DMS53 treated with DMSO at 0.1 percent for 48 hours (cell line): Measurements from ENCODE around the gene STK11IP.
A peak's percentile ranks its signal among the peaks of the same experiment; 100 is the strongest.

ENCODE experiments used
- DNase-seq: peaks from one replicate; lab custom pipeline; 2025; ENCODE audit not compliant: unreplicated experiment; lab: John Stamatoyannopoulos, UW

The STK11IP gene, protein sequence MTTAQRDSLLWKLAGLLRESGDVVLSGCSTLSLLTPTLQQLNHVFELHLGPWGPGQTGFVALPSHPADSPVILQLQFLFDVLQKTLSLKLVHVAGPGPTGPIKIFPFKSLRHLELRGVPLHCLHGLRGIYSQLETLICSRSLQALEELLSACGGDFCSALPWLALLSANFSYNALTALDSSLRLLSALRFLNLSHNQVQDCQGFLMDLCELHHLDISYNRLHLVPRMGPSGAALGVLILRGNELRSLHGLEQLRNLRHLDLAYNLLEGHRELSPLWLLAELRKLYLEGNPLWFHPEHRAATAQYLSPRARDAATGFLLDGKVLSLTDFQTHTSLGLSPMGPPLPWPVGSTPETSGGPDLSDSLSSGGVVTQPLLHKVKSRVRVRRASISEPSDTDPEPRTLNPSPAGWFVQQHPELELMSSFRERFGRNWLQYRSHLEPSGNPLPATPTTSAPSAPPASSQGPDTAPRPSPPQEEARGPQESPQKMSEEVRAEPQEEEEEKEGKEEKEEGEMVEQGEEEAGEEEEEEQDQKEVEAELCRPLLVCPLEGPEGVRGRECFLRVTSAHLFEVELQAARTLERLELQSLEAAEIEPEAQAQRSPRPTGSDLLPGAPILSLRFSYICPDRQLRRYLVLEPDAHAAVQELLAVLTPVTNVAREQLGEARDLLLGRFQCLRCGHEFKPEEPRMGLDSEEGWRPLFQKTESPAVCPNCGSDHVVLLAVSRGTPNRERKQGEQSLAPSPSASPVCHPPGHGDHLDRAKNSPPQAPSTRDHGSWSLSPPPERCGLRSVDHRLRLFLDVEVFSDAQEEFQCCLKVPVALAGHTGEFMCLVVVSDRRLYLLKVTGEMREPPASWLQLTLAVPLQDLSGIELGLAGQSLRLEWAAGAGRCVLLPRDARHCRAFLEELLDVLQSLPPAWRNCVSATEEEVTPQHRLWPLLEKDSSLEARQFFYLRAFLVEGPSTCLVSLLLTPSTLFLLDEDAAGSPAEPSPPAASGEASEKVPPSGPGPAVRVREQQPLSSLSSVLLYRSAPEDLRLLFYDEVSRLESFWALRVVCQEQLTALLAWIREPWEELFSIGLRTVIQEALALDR

GRCh38 chr2:219597552-219598307 lies at the start of gene STK11IP:
Gene STK11IP, plus strand, starts transcription at chr2:219597857. Its CDS starts 263 bp downstream, at chr2:219598120.
- DNase-seq: peak; percentile 81

- no peak for DNase-seq
Measured at GRCh38 chr2:219548990-219549389, 48.7 kb upstream of the STK11IP start.

- no peak for DNase-seq
Measured at GRCh38 chr2:219549619-219550018, 48.0 kb upstream of the STK11IP start.

- peak; percentile 50 for DNase-seq
Measured at GRCh38 chr2:219551441-219552381, 45.9 kb upstream of the STK11IP start.

DNA sequence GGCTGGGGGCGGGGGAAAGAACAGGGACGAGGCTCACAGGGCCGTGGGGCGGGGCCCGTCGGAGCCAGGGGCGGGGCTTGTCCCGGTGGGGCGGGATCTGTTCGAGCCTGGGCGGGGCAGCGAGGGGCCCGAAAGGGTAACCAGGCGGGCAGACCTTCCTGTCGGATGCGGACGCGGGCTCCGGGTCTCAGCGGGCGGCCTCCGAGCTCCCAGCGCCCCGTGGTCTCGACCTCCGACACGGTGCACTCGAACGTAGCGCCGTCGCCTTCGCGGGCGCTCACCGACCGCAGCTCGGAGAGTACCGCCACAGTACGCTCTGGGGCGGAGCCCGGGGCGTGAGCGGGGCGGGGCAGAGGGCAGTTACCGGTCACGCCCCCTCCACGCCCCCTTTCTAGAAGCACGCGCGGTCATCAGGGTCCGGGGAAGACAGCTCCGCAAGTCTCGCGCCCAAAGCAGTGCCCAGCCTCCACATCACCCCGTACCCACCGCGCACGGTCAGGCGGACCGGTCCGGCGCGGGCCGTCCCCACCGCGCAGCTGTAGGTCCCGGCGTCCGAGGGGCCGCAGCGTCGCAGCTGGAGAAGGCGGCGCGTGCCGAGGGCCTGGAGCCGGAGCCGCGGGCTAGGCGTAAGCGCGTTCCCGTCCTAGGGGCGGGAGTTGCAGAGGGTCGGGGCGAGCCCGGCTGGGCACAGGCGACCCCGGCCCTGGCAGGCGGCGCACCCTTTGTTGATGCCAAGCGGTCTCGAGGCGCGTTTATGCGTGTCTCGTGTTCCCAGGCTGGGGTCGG lies 45.1 kb upstream of the STK11IP start:
- peak; percentile 66 for DNase-seq

GRCh38 chr2:219553168-219553417 lies 44.6 kb upstream of the STK11IP start:
- DNase-seq: no peak

GRCh38 chr2:219553463-219553963 lies 44.1 kb upstream of the STK11IP start:
- no peak for DNase-seq

DNA sequence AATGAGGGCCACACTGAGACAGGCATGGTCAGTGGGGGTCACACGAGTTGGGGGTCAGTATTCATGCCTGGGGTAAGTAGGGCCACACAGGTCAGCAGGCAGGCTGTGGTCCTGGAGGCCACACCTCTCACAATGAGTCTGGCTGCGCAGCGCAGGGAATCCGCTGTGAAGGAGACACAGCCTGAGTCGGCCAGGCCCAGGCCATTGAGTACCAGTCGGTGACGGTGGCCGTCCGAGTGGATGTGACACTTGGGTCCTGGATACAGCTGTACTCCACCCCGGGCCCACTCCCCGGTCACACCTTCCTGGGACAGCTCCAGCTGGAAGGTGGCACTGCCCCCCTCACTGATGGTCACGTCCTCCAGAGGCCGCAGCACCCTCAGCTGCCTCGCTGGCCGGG lies 43.3 kb upstream of the STK11IP start:
- DNase-seq: no peak

DNA sequence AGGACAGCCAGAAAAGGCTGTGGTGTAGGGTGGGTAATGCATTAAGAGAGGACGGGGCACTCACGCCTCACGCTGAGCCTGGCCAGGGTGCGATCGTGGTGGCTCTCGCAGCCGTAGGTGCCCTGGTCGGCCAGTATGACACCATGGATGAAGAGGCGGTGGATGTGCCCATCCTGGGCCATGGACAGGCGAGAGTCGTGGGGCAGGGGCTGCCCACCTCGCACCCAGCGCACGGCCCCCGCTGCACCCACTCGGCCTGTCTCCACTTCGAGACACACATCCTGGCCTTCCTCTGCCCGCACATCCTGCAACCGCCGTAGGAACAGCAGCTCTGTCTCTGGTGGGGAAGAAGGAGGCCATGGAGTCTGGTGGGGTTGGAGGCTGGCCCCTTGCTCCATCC lies 41.7 kb upstream of the STK11IP start:
- DNase-seq: no peak

GRCh38 chr2:219556413-219556812 lies 41.2 kb upstream of the STK11IP start:
- no peak for DNase-seq

DNA sequence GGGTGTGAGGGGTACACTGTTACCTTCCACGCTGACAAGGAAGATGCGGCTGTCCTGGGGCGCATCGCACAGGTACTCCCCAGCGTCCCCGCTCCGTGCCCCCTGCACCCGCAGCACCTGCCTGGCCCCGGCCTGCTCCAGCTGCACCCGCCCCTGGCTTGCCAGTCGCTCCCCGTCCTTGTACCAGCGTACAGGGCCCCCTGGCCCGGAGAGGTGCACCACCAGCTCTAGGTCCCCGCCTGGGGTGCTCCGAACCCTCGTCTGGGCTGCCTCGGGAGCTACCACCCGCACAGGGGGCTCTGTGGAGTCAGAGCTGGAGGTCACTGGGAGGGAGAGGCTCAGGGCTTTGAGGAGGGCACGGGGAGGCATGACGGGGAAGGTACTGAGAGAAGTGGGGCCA lies 40.3 kb upstream of the STK11IP start:
- no peak for DNase-seq

GRCh38 chr2:219557791-219558785 lies 39.6 kb upstream of the STK11IP start:
- DNase-seq: no peak

DNA sequence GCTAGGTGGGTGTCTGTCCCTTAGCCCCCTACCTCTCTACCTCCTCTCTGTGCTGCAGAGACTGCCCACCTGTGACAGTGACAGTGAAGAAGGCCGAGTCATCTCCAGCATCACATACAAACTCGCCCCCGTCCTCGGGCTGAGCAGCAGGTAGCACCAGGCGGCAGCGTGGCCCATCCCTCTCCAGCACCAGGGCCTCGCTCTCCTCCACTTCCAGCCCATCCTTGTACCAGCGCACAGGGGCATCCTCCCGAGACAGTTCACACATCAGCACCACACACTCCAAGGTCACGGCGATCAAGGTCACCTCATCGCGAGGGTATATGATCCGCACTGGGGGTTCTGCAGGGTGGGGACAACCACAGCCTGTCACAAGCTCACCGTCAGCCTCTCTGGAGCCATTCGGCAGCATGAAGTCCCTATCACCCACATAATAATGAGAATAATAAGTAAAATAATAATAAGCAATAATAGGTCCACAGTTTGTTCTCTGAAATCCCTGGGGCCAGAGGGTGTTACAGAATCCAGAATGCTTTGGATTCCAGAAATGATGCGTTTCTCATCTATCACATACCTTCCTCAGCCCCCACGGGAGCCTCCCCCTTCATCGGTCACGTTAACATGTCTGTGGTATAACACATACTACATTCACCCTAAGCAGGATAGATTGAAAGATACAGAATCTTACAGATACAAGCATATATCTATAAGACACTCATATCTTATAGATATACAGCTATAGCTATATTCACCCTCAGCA lies 38.3 kb upstream of the STK11IP start:
- DNase-seq: no peak

DNA sequence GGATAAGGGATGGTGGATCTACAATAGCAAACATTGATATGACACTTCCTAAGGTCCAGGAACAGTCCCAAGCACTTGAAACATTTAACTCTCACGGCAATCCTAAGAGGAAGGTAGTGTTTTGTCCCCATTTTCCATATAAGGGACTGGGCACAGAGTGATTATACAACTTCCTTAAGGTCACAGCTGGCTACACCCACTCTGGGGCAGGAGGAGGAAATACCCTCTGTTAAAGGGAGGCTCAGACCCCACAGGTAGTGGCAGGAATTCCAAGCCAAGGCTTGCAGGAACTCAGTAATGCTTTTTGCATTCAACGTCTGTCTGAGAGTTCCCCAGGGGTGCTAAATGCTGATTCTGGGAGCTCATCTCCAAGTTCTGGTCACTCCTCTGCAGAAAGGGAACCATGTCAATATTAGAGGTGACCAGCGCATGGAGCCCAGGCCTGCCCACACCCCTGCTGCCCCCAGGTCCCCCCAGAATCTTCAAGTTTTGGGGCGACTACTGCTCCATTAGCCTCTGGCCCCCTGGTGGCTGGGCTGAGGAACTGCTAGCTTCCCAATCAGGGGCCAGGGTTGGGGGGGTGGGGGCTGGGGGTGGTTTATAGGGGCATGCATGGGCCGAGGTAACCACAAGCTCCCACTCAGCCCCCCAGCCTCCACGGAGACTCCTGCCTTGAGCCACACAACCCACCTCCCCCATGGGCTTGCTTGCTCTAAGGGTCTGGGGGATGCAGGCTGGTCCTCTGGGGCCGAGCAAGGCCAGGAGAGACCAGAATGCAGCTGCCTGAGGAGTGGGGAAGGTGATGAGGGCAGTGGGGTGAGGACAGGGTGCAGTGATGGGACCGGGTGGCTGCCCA lies 37.4 kb upstream of the STK11IP start:
- no peak for DNase-seq

- DNase-seq: no peak
Measured at GRCh38 chr2:219560893-219561178, 36.8 kb upstream of the STK11IP start.
